Measurements from ENCODE around the gene PURB.

PURB gene

DNA sequence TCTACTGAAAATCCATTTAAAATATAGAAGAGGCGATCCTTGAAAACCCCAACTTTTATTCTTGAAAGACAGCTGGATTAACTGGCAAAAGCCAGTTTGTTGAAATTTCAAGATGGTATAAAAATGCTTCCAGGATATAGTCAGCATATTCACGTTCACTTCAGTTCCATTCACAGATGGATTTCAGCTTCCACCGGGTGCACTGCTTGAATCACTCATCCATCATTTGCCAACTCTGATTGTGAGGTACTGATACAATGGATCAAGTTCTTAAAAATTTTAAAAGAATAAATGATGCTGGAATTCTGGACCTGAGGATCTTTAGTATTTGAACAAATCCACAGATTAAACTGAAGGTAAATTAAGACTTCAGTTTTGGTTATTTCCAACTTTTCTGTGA, 2.4 kb downstream of the PURB start:
- TF ChIP-seq, protein P1, sequence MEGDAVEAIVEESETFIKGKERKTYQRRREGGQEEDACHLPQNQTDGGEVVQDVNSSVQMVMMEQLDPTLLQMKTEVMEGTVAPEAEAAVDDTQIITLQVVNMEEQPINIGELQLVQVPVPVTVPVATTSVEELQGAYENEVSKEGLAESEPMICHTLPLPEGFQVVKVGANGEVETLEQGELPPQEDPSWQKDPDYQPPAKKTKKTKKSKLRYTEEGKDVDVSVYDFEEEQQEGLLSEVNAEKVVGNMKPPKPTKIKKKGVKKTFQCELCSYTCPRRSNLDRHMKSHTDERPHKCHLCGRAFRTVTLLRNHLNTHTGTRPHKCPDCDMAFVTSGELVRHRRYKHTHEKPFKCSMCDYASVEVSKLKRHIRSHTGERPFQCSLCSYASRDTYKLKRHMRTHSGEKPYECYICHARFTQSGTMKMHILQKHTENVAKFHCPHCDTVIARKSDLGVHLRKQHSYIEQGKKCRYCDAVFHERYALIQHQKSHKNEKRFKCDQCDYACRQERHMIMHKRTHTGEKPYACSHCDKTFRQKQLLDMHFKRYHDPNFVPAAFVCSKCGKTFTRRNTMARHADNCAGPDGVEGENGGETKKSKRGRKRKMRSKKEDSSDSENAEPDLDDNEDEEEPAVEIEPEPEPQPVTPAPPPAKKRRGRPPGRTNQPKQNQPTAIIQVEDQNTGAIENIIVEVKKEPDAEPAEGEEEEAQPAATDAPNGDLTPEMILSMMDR (IDR thresholded peaks at IDR 0.05; ENCODE audit: insufficient read depth, low read length, poor library complexity, severe bottlenecking), result no peak
- H3K36me3 ChIP-seq (ENCODE audit: control insufficient read depth, insufficient read depth, low read length), result no peaks in the 10 kb centered on the region; the same call in 1 of the 2 replicates
- H3K4me3 ChIP-seq (replicated peaks; ENCODE audit: low read depth, low read length), result peak overlapping the region; percentile 91
- H3K27me3 ChIP-seq (replicated peaks; ENCODE audit: control insufficient read depth, insufficient read depth, low read length), result no peaks in the 10 kb centered on the region
- DNase-seq (ENCODE audit: extremely low read depth, insufficient read length), result no peak

DNA sequence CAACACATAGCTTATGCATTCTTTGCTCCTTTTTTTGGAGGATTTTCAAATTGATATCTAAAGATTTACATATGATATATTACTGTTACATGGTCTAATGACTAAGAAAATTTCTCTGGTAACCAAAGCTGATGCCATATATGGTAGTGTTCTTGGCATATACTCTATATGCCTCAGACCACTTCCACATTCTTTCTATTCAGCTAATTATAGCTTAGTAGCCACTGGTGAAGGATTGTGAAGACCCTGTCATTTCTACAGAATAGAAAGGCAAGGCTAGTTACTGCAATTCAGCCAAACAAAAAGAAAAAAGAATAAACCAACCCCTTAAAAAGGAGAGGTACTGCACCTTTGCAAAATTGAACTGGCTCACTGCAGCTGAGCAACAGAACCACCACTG, 3.7 kb downstream of the PURB start:
- H3K36me3 ChIP-seq (ENCODE audit: control insufficient read depth, insufficient read depth, low read length), result no peaks in the 10 kb centered on the region; the same call in 1 of the 2 replicates
- no peak for DNase-seq (ENCODE audit: extremely low read depth, insufficient read length)
- no peaks in the 10 kb centered on the region for H3K27me3 ChIP-seq (replicated peaks; ENCODE audit: control insufficient read depth, insufficient read depth, low read length)
- TF ChIP-seq, protein P1 (IDR thresholded peaks at IDR 0.05; ENCODE audit: insufficient read depth, low read length, poor library complexity, severe bottlenecking), result no peak
- H3K4me3 ChIP-seq (replicated peaks; ENCODE audit: low read depth, low read length), result peak overlapping the region; percentile 91

DNA sequence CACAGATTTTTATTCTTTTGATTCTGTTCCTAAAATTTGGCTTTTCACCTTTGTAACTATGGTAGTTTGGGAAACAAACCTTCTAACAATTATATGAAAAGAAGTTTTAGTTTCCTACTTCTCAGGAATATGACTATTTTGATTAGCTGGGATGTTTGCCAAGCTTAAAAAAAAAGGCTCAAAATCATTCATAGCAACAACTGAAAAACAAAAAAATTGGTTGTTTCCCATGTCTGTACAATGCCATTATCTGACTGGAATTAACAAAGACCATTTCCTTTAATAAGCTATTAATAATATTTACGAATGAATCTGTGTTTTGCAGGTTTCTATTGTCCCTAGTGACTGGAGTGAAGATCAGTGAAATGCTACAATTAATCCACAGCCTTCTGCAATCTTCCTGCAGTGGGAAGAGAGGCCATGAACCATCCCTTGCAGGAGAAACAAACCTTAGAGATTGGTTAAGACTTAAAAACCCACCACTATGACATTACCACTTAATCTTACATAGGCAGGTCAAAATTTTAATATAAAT, 4.2 kb downstream of the PURB start:
- Histone ChIP-seq H3K36me3 (ENCODE audit: control insufficient read depth, insufficient read depth, low read length) (no peaks in the 10 kb centered on the region; the same call in 1 of the 2 replicates), H3K4me3 (replicated peaks; ENCODE audit: low read depth, low read length) (peak overlapping the region; percentile 91), H3K27me3 (replicated peaks; ENCODE audit: control insufficient read depth, insufficient read depth, low read length) (no peaks in the 10 kb centered on the region)
- TF ChIP-seq, protein P1 (IDR thresholded peaks at IDR 0.05; ENCODE audit: insufficient read depth, low read length, poor library complexity, severe bottlenecking), result no peak
- no peak for DNase-seq (ENCODE audit: extremely low read depth, insufficient read length)

DNA sequence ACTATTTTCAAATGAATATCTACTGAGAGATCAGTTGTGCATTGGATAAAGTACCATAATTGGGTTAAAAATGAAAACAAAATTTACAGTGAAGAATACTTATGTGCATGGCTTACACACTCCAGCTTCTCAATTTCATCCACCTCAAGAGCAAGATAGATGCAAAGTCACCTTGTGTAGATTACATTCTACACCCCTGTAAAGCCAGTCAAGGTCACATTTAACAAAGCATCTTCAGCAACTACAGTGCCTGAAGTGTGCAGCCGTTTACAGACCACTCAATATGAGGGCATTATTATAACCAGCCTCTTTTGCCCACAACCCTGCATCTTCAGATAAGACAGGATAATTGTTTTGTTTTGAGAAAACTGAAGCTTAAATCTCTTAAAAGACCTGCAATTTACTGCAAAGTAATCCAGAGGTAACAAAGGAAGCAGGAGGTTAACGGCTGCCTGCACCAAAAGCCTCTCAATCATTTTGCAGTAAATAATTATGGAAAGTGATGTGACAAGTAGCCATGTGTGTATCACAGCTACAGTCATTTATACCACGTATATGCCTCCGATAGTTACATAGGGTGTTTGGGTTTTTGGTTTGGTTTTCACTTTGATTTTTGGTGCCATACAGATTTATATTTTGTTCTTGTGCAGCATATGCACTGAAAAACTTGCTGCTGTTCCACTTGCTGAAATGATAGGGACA, 4.9 kb downstream of the PURB start:
- H3K4me3 ChIP-seq (replicated peaks; ENCODE audit: low read depth, low read length), result peak overlapping the region; percentile 91
- no peaks in the 10 kb centered on the region for H3K27me3 ChIP-seq (replicated peaks; ENCODE audit: control insufficient read depth, insufficient read depth, low read length)
- TF ChIP-seq, protein P1 (IDR thresholded peaks at IDR 0.05; ENCODE audit: insufficient read depth, low read length, poor library complexity, severe bottlenecking), result no peak
- no peaks in the 10 kb centered on the region; the same call in 1 of the 2 replicates for H3K36me3 ChIP-seq (ENCODE audit: control insufficient read depth, insufficient read depth, low read length)
- DNase-seq (ENCODE audit: extremely low read depth, insufficient read length), result no peak

DNA sequence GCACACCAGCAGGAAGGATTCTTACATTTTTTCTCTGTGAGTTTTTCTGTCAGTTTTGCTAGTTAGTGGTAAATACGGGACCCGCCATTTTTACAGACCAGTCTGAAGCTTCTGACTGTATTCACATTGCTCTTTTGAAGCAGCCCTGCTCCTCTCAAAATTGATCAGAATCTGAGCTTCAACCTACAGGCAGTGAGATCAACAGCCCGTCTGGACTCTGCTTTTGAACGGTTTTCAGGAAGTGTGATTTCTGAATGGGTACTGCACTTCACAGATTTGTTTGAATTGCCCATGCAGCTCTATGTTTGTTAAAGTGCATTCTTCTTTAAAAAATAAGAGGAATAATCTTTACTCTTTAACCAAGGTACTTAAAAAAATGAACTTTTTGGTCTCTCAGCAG, 8.9 kb downstream of the PURB start:
- Histone ChIP-seq H3K4me3 (replicated peaks; ENCODE audit: low read depth, low read length) (no peak overlapping the region), H3K27me3 (replicated peaks; ENCODE audit: control insufficient read depth, insufficient read depth, low read length) (no peaks in the 10 kb centered on the region), H3K36me3 (ENCODE audit: control insufficient read depth, insufficient read depth, low read length) (no peaks in the 10 kb centered on the region)
- no peak for DNase-seq (ENCODE audit: extremely low read depth, insufficient read length)
- TF ChIP-seq, protein P1 (IDR thresholded peaks at IDR 0.05; ENCODE audit: insufficient read depth, low read length, poor library complexity, severe bottlenecking), result no peak

All from GM06990 (cell line).